ENCODE data around the gene ROBO4. TPM values are rescaled to one million over a fixed set of nuclear protein-coding genes. Genes with fewer than 3 reads are reported as not detected.

Gene ROBO4
- 0.14 and 0.46 TPM in 2 replicates for total RNA-seq

GRCh38 chr11:124897674-124898262 is at the start of gene ROBO4:
ROBO4 (minus strand) TSS chr11:124897865; CDS start chr11:124897795, 70 bp downstream.

GRCh38 chr11:124935548-124936514 is 38.2 kb upstream of the ROBO4 start, which contains the start of gene HEPACAM:
HEPACAM (minus strand) TSS chr11:124936047; CDS start chr11:124936006, 41 bp downstream.

GRCh38 chr11:124918950-124919349 is 21.3 kb upstream of the ROBO4 start, which contains the start of gene HEPN1:
HEPN1 (plus strand) TSS chr11:124919250.

GRCh38 chr11:124865181-124865901 is 32.3 kb downstream of the ROBO4 start, which contains the start of gene ROBO3:
ROBO3 (plus strand) TSS chr11:124865432; CDS start chr11:124865578, 146 bp downstream.

Other genes starting within 250 kb of the ROBO4 start
- 14.9 and 19.1 TPM in 2 replicates for gene SIAE, start 224.1 kb downstream of the ROBO4 start, total RNA-seq
- gene SPA17, start 224.0 kb downstream of the ROBO4 start, total RNA-seq: 10.3 and 12.4 TPM in 2 replicates
- 0.14 TPM in 1 of 2 replicates, not detected in the other for gene NRGN, start 157.9 kb downstream of the ROBO4 start, total RNA-seq
- gene VSIG2, start 145.6 kb downstream of the ROBO4 start, total RNA-seq: 0.18 and 0.28 TPM in 2 replicates
- gene ESAM, start 135.6 kb downstream of the ROBO4 start, total RNA-seq: 0.14 and 0.55 TPM in 2 replicates
- gene MSANTD2, start 97.5 kb downstream of the ROBO4 start, total RNA-seq: 4.8 and 5.7 TPM in 2 replicates
- gene ROBO3, start 32.4 kb downstream of the ROBO4 start, total RNA-seq: 6.0 and 6.1 TPM in 2 replicates
- not detected in 2 replicates for gene HEPN1, start 21.4 kb upstream of the ROBO4 start, total RNA-seq
- gene HEPACAM, start 38.2 kb upstream of the ROBO4 start, total RNA-seq: not detected in 2 replicates
- 0.65 and 0.71 TPM in 2 replicates for gene CCDC15, start 56.3 kb upstream of the ROBO4 start, total RNA-seq
- gene SLC37A2, start 165.4 kb upstream of the ROBO4 start, total RNA-seq: 0.18 and 0.43 TPM in 2 replicates
- gene TMEM218, start 213.8 kb upstream of the ROBO4 start, total RNA-seq: 22.6 and 24.3 TPM in 2 replicates